CD4-positive, alpha-beta T cell treated with Interferon alpha-2 for 1 hour (primary cell): Measurements from ENCODE around the gene MEAK7.
A peak's percentile ranks its signal among the peaks of the same experiment; 100 is the strongest.
"Not testable (repeated sequence)": the region's sequence is repeated elsewhere in the genome, so short reads cannot be mapped to it uniquely, and the experiment has no call there.

ENCODE experiments used
- DNase-seq, 2 donors: peaks; one replicate each; pipeline ENCODE4 v3.0.0-alpha.2; 2020 to 2022

The MEAK7 gene

DNA sequence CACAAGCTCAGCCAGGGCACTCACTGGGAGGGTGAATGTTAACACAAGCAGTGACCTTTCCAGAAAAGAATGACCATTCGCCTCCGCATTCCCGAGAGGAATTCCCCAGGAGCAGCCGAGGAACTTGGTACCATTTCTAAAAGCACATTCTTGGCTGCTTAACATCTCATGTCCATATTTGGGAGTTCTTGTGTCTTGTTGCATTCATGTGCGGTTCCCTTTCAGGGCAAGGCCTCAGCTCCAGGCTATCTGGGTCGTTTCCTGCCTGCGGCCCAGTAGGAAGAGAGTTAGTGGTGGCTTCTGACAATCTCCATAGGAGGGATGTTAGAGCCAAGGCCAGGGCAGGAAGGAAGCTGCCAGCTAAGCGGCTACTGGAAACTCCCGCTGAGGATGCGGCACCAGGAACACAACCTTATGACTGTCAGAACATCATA, 27.8 kb upstream of the MEAK7 start:
- no peak for DNase-seq

DNA sequence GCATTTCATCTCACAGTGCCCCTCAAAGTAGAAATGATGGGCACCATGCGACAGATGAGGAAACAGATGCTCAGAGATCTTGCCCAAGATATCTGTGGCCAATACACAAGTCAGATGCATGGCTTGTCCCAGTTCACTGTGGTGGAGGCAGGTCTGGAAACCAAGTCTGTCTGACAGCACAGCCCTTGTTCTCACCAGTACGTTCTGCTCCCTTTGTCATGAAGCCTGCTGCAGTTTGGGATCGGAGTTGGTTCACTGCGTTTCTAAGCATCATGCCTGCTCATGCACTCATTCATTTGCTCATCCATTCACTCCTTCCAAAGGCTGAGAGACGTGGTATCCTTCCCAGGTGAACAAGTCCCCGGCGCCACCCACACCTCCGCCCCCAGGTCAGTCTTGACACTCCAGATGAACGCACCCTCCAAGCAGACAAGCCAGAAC, 27.2 kb upstream of the MEAK7 start:
- DNase-seq, result no peak

DNA sequence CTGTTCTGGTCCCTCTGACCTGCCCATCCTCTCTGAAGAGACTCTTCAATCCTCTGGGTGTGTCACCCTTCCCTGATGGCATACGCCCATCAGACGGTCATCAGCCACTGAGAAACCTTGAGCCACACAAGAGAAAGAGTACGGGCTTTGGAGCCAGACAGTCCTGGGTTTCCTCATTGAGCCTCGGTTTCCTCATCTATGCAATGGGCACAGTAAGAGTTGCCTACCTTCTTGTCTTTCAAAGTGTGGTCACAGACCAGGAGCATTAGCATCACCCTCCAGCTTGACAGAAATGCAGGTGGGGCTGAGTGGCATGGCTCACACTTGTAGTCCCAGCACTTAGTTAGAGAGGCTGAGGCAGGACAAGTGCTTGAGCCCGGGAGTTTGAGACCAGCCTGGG, 26.1 kb upstream of the MEAK7 start:
- DNase-seq, result no peak

DNA sequence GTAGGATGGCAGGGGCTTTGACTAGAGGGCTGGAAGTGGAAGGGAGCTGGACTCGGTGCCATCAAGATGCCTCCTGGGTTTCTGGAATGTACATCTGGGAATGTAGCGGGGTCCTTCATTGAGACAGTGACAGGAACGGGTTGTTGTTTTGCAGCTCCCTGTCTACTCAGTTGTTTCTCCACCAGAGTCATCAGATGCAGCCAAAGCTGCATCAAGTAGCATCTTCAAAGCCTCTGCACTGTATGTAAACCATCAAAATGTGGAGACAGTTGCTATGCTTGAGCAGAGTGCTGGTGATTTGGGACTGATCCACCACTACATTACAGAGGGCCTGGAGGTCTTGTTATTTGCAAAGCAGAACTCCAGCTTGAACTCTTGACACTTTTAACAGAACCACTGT, 25.1 kb upstream of the MEAK7 start:
- DNase-seq, result no peak

DNA sequence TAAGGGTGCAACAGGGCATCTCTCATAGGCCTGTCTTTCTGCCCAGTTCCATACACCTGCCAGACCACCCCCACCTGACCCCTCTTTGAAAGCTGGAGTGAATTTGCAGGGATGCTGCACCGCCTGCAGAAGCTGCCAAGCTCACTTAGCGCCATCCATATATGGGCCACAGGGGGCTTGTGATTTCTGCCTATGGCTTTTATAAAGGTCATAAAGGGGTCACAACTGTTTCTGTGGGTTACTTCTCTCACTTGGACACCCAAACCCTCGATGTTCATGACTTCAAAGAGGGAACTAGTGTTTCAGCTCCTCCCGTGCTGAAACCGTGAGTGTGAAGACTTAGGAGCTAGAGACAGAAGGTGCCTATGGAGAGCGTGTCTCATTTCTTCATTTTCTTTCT, 23.9 kb upstream of the MEAK7 start:
- no peak for DNase-seq

DNA sequence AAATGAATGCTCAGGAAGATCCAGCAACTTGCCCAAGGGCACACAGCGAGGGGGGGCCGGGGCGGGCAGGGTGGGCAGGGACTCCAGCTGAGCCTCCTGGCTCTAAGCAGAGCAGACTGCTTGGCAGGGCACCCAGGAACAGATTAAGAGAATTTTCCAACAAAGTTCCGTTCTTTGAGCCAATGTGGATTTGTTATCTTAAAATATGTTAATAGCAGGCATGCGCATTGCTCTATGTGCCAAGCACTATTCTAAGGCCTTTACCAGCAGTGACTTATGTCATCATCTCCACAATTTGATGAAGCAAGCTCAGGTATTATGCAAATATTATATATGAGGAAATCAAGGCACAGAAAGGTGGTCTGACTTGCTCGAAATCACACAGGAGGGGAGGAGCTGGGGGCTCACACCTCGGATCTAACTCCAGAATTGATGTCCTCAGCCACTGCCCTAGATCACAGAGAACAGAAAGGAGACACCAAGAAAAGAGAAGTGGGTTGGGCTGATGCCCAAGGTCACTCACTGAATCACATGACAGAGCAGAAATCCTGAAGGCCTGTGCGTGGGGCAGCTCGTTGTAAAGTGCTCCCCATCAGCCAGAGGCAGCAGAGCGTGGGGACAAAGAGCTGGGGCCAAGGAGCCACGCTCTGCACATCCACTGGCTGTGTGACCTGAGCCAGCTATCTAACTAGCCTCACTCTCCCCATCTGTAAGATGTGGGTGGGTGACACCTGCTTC, 23.2 kb upstream of the MEAK7 start:
- DNase-seq, result no peak

DNA sequence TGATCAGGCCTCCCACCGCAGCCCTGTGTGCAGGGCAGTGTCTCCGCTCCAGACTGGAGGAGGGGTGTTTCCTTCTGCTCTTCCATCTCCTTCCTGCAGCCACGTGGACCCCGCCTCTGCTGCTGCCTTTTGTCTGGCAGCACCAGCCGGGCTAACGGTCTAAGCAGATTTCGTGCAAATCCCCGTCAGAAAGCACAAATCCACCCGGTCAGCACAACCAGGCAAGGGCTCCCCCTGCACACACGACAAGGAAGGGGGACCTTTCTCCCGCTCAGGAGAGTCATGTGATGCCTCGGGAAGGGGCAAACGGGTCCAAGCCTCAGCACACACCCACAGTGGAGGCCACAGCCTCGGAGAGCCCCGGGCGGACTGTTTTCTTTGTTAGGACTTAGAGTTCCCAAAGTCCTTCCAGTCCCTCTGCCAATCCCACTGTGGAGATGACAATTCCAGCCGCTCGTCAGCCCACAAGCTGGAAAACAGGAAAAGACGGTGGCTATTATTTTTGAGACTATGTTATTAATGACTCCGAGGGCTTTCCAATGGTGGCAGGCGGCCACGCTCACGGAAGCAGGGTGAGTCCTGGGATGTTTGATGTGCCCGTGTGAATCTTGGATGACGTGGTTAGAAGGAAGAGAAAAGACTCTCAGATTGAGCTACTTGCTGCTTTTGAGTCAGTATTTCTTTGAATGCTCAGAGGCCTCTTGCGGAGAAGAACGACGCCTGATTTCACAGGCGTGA, 22.5 kb upstream of the MEAK7 start:
- DNase-seq, result no peak

DNA sequence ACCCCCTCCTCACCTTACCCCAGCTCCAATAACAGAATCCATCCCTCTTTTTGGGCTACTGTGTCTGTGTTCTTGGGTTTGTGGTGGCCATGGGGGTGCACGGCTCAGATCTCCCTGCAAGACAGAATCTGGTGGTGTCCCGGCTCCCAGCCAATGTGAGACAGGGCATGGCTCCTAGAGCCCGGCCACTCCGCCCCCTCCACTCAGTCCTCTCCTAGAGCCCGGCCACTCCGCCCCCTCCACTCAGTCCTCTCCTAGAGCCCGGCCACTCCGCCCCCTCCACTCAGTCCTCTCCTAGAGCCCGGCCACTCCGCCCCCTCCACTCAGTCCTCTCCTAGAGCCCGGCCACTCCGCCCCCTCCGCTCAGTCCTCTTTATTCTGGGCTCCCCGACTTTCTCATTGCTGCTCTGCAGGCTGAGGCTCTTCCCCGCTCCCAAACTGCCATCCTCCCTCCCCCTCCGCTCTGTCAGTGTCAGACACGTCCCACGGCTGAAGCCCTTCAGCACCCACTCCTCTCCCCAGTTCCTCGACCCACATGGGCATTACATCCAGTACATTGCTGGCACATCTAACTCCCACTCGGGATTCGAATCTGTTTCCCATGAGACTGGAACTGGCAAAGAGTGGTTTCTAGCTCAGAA, 20.6 kb upstream of the MEAK7 start:
- not testable (repeated sequence) for DNase-seq

DNA sequence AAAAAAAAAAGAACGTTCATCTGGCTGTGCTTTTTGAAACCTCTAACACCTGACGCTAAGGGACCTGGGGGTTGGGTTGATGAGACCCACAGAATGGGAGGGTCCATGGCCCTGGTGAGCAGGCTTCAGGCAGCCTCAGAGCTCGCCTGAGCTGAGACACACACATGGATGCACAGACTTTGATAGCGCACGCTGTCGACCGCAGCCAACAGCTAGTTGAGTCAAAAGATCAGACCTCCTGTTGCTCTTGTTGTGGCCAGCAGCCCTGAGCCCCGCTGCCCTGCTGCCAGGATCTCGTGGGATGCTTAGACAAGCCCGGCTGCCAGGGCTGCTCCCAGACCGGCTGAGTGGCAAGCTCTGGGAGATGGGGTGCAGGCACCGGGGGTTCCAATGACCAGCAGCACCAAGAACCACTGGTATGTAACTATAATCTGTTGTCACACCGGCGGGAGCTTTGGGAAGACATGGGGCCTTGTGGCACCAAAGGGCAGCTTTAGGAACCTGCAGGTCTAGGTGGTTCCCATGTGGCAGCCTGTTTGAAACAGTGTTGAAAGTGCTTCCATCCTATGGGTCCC, 20.0 kb upstream of the MEAK7 start:
- no peak for DNase-seq

DNA sequence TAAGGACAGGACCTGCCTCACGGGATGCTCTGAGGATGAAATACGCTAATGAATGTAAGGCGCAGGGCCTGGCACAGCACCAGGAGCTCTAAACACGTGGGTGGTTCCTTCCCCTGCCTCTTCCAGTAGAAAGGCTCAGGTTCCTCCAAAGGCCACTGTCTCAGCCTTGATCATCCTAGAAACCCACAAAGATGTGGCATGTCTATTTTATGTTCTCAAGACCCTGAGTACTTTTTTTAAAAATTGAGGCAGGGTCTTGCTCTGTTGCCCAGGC, 17.0 kb upstream of the MEAK7 start:
- no peak for DNase-seq

DNA sequence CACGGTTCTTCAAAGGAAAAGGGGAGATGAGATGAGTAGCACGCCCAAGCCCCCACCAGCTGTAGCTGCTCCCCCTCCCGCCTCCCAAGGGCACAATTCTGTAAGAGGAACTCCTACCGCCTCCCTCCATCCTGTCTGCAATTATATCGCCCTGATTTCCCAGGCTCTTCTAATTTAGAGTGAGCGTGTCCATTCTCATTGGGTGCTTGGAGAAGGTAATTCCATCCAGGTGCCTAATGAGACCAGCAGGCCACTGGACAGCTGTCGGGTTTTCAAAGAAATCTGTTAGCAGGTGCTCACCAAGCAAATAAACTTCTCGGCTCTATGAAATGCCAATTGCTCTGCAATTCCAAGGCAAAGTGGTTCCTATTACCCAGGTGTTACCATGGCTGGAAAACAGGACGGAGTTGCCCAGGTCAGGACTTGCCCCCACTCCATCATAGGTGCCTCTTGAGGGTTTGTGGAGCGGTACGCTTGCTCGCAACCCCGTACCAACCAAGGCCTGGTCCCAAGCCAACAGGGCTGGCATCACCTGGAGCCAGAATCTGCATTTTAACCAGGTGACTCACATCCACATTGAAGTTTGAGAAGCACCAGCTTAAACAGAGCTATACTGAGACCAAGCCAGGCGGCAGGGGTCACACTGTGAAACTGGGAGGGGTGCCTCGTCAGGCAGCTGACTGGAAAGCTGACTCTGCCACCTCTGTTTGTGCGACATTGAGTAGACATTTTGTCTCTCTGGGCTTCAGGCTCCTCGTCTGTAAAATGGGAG, 16.5 kb upstream of the MEAK7 start:
- no peak for DNase-seq

DNA sequence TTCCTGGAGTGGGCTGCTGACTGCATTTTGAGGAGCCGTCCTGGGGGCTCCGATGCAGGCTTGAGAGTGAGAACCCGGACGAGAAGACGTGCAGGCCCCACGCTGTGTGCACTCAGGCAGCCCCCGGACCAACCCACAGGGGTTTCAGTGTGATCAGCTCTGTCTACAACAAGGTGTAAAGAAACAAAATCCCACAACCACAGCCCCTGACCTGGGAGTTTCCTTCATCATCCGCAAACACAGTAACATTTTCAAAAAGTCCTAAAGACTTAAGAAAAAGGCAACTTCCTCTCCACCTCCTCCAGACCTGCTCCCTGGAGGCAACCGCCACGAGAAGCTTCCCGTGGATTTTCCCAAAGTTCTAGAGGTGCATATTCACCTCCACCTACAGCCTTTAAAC, 15.4 kb upstream of the MEAK7 start:
- DNase-seq, result no peak

DNA sequence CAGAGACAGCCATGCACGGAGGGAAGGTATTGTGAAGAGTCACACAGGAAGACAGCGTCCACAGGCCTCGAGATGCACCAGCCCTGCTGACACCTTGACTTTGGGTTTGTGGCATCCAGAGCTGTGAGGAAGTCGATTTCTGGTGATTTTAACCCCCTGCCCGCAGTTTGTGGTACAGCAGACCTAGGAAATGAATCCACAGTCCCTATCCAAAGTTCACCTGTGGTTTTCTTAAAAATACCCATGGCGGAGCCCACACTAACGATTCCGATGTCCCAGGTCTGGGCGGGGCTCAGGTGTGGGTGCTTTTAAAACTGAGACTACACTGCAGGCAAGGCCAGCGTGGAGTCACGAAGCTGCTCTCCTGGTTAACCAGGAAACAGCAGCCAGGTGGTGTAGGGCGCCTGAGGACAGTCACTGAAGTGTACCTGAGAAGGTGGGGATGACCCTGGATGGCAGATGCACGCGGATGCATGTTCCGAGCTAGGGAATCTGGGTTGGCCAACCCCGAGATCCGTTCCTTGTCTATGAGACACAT, 14.4 kb upstream of the MEAK7 start:
- peak; percentile 49 to 76 for DNase-seq

DNA sequence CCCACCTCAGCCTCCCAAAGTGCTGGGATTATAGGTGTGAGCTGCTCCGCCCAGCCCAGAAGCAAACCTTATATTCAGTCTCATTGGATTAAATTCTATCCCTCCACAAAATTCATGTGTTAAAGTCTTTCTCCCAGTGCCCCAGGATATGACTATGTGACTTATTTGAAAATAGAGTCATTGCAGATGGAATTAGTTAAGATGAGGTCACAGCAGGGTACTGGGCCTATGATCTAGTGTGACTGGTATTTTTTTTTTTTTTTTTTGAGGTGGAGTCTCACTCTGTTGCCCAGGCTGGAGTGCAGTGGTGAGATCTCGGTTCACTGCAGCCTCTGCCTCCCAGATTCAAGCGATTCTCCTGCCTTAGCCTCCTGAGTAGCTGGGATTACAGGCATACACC, 13.8 kb upstream of the MEAK7 start:
- DNase-seq, result not testable (repeated sequence)

DNA sequence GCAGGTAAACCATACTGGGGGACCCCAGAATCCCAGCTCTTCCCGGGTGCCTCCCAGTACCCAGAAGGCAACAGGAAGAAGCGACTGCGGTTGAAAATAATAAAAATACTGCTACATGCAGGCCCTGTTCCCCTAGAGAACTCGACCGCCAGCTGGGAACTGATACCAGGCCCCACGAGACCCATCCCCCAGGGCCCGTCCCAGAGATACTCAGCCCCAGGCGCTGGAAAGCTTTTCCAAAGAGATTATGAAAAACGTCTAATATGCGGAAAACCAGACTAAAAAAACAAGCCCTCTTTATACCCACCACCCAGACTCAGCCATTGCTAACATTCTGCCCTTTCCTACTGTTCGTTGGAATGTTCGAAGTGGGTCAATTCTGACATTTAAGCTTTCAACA, 12.9 kb upstream of the MEAK7 start:
- DNase-seq, result no peak

DNA sequence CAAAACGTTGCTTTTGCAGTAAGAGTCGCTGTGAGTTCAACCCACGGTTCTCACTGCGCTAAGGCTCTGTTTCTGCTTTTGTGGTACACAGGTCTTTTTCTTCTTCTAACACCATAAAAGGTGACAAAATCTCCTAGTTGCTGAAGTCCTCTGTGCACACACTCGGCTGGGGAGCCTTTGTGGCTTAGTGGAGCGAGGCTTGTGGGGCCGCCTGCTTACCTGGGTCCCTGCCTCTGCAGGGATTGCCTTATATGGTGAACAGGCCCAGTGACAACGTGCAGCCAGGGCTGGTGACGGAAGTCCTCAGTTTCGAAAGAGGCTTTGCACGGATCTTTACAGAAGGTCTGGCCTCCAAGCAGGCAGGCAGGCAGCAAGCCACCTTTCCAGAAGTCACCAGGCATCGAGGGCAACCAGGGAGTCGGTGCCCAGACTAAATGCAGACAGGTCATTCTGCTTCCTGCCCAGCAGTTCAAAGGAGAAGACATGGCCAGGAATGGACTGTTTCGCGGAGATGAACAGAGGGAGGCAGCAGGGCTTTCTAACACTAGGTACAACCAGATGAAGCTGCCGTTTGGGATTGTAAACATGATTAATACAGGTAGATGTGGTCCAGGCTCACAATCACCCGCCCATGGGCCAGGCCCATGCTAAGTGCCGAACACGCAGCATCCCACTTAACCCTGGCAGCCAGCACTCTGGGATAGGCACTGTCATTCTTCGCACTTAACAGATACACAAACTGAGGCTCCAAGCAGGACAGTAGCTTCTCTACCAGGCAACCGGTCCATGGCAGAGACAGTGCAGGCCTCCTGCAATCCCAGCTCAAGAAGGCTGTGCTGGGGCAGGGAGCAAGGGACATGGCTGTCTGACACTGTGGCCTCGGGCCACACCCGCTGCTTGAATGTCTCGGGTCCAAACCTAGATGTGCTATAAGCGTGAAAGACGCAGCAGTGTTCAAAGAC, 10.7 kb upstream of the MEAK7 start:
- DNase-seq, result peak; percentile 82 to 88

DNA sequence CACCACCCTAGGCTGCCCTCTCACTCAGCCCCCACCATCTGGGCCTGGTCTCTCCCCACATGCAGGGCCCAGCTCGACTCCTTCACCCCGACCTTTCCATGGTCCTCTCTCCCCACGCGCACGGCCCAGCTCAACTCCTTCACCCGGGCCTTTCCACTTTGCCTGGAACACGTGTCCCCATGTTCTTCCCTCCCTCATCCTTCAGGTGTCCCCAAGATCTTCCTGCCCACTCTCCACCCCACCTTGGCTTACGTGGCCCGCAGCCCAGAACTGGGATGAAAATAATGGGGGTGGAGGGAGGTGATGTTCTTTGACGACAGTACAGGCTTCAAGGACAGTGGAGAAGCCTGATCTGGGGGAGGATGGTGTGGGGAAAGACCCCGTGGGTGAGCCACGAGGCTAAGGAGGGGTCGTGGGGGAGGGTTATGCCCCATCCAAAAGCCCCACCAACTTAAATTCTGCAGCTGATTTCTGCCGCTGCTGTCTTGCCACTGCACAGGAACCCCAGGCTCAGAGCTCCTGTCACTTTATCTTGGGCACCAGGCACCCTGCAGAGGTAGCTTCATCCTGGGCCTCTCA, 9.9 kb upstream of the MEAK7 start:
- no peak for DNase-seq

DNA sequence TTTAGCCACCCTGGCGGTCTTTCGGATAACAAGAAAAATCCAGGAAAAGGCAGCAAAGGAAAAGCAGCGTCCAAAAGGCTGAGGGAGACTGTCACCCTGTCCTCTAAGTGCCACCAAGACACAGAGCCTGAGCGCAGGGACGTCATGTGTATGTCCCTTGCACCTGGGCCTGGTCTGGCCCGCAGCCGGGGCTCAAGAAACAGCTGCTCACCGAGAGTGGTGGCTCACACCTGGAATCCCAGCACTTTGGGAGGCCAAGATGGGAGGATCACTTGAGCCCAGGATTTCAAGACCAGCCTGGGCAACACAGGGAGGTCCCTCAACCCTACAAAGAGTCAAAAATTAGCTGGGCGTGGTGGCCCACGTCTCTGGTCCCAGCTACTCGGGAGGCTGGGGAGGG, 9.2 kb upstream of the MEAK7 start:
- DNase-seq, result no peak

DNA sequence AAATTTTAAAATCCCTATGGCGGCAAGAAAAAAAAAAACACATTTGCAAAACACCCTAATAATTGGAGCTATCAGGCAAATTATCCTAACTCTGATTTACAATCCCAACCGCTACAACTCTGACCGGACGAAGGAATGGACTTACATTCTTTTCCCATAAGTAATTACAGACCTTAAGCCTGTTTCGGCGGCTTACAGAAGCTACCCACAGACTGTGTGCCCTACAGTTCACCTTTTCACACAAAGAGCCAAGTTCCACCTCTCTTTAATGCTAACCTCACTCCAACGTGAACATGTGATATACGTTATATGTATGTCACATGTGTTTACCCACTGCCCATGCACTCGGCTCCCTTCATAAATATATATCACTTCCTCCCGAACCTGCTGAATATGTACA, 8.7 kb upstream of the MEAK7 start:
- no peak for DNase-seq

DNA sequence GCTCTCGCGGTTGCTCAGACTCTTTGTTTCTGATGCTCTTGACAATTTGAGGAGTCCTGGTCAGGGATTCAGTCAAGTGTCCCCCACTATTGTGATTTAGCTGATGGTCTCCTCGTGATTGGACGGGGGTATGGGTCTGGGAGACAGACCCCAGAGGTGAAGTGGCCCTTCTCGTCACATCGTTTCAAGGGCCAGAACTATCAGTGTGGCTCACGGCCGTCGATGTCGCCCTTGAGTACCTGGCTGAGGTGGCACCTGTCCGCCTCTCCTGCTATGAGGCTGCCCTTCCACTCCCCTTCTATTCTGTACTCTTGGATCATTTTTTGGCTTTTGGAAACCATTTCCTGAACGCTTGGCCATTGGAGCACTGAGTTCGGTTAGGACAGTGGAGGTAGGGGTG, 7.4 kb upstream of the MEAK7 start:
- DNase-seq, result no peak

DNA sequence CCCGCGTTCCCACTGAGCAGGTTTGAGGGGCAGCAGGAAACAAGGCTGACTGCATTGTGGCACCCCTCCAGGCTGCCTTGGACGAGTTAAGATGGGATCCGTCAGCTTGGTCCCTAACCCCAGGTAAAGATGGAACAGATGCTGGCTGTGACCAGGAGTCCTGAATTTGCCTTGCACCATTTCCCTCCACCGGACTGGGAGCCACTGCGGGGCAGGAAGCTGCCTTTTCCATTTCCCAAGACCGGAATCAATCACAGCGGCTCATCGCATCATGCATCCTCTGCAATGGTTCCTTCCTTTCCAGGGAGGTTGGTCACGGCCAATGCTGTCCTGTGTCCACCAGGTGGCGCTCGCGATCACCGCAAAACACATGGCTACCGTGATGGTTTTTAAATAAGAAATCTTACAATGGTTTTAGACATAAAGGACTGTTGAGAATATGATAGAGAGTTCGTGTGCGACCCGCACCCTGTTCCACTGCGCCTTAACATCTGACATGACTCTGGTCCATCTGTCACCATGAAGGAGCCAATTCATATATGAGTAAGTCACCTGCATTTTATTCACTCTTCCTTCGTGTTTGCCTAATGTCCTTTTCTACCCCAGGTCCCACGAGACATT, 6.8 kb upstream of the MEAK7 start:
- peak; percentile 79 to 88 for DNase-seq
